ENCODE results near the gene FOXE3. TPM values are rescaled to one million over a fixed set of nuclear protein-coding genes. Genes with fewer than 3 reads are reported as not detected.

The FOXE3 gene
- total RNA-seq = not detected

DNA sequence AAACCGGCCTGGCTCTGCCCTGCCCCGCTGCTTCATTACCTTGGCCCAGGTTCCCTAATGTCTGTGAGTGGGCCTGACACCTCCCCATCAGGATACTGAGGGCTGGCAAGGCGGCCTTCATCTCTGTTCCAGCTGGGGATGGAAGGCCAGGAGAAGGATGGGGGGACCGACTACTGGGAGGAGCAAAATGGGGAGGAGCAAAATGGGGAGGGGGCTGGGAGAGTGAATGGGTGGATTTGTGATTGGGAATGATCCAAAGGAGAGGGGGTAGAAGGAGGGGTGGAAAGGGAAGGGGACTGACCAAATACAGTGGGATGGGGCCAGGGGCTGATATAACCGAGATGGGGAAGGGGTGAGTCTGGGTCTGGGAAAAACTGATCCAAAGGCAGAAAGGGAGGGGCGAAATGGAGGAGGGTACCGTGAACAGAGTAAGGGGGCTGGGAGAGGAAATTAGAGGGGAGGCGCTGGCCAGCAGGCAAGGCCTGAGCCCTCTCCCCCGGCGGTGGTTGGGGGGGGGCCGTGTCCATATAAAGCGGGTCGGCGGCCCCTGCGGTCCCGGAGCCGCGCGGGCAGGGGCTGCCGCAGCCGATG, at the start of gene FOXE3:
Gene FOXE3 (plus strand): TSS at position 558 of the 591 bp plus-strand sequence. CDS start 31 bp downstream, at position 589.
- Histone ChIP-seq H3K4me3 (peak within 1 kb of the TSS in 3 of 4 donors; percentile 33 to 49 (median 33)), H3K27me3 (peaks cover 0 to 74% (median 18%) of the 10 kb centered on the region in 4 donors)

DNA sequence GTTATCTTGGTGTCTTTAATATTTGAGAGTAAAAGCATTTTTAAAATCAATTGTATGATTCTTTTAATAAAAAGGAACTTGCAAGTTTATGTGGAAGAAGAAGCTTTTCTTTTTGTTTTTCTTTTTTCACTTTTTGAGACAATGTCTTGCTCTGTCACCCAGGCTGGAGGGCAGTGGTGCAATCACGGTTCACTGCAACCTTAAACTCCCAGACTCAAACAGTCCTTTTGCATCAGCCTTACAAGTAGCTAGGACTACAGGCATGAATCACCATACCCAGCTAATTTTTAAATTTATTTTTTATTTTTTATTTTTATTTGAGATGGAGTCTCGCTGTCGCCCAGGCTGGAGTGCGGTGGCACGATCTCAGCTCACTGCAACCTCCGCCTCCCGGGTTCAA, 48.4 kb upstream of the FOXE3 start:
- Histone ChIP-seq H3K36me3 (peaks cover 27 to 44% (median 38%) of the 10 kb centered on the region in 4 donors), H3K4me1 (no peaks in the 10 kb centered on the region), H3K9me3 (no peaks in the 10 kb centered on the region), H3K27me3 (no peaks in the 10 kb centered on the region), H3K4me3 (no peak overlapping the region), H3K27ac (replicated peaks in 1 of 4) (no peak overlapping the region)
- no peak for DNase-seq (ENCODE audit: extremely low spot score)
- 95% methylated on average over 7 of the region's 7 CpGs for WGBS
- intact Hi-C loops (cut with DNase I) = no loop called here
- TF ChIP-seq POLR2A (IDR thresholded peaks at IDR 0.05; ENCODE audit: low read depth) = no peak
- TF ChIP-seq EP300 (IDR thresholded peaks at IDR 0.05) = no peak
- TF ChIP-seq POLR2AphosphoS5 (IDR thresholded peaks at IDR 0.05) = no peak
- TF ChIP-seq, protein P1, sequence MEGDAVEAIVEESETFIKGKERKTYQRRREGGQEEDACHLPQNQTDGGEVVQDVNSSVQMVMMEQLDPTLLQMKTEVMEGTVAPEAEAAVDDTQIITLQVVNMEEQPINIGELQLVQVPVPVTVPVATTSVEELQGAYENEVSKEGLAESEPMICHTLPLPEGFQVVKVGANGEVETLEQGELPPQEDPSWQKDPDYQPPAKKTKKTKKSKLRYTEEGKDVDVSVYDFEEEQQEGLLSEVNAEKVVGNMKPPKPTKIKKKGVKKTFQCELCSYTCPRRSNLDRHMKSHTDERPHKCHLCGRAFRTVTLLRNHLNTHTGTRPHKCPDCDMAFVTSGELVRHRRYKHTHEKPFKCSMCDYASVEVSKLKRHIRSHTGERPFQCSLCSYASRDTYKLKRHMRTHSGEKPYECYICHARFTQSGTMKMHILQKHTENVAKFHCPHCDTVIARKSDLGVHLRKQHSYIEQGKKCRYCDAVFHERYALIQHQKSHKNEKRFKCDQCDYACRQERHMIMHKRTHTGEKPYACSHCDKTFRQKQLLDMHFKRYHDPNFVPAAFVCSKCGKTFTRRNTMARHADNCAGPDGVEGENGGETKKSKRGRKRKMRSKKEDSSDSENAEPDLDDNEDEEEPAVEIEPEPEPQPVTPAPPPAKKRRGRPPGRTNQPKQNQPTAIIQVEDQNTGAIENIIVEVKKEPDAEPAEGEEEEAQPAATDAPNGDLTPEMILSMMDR (IDR thresholded peaks at IDR 0.05) = no peak

More for the DNA sequence above, at the start of gene FOXE3:
- TF ChIP-seq EP300 (IDR thresholded peaks at IDR 0.05) = no peak
- no peak for TF ChIP-seq POLR2AphosphoS5 (IDR thresholded peaks at IDR 0.05)
- no peak for TF ChIP-seq POLR2A (IDR thresholded peaks at IDR 0.05; ENCODE audit: low read depth)
- TF ChIP-seq, protein P1 (IDR thresholded peaks at IDR 0.05) = no peak
- Histone ChIP-seq H3K4me1 (peaks cover 0 to 12% (median 3%) of the 10 kb centered on the region in 4 donors), H3K27ac (replicated peaks in 1 of 4) (no peak within 1 kb of the TSS), H3K9me3 (no peaks in the 10 kb centered on the region), H3K36me3 (no peaks in the 10 kb centered on the region)
- intact Hi-C loops (cut with DNase I) = no loop called here
- DNase-seq (ENCODE audit: extremely low spot score) = no peak
- WGBS = 35% methylated on average over 17 of the region's 21 CpGs

DNA sequence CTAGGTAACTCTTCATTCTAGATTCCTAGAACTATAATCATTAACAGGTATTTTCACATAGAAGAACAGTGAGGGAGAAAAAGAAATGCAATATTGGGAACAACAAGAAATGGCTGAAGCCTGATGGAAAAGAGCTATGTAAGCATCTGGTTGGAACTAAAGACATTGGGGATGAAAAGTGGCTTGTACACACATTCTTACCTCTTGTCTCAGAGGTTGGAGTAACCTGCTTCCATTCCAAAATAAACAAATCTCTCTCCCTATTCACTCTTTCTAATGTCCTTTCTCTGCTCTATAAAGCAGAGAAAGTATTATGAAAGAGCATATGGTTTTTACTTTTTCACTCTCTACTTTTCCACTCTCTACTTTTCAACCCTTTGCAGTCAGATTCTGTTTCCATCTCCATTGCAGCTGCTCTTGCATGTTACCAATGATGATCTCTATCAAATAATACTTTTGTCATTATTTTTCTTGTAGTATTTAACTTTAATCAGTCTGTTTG, 45.0 kb upstream of the FOXE3 start:
- Histone ChIP-seq H3K4me3 (no peak overlapping the region), H3K27me3 (no peaks in the 10 kb centered on the region)

DNA sequence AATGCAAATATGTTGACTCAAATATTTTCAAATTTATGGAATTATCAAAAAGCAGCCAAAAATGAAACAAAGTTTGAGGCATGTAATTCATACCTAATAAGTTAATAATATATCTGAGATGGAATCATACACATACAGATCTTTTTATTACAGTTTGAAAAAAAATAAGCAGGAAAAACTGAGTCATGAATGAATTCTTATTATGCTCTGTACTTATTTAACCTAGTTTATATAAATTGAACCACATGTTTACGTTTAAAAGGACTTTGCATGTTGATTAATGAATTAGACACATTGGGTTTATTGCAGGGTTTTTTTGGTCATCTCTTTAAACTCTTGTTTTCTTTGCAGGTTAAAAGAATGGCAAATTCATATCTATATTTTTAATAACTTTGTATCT, 41.6 kb upstream of the FOXE3 start:
- H3K36me3 ChIP-seq = peaks cover 46 to 85% (median 62%) of the 10 kb centered on the region in 4 donors
- TF ChIP-seq EP300 (IDR thresholded peaks at IDR 0.05) = no peak
- TF ChIP-seq, protein P1 (IDR thresholded peaks at IDR 0.05) = no peak
- no peak for TF ChIP-seq POLR2AphosphoS5 (IDR thresholded peaks at IDR 0.05)
- TF ChIP-seq POLR2A (IDR thresholded peaks at IDR 0.05; ENCODE audit: low read depth) = no peak
- WGBS = 74% methylated on average over 1 of the region's 1 CpG

More for the DNA sequence above, 45.0 kb upstream of the FOXE3 start:
- Histone ChIP-seq H3K9me3 (no peaks in the 10 kb centered on the region), H3K36me3 (peaks cover 51 to 78% (median 68%) of the 10 kb centered on the region in 4 donors), H3K27ac (replicated peaks in 1 of 4) (no peak overlapping the region), H3K4me1 (no peaks in the 10 kb centered on the region)
- no peak for DNase-seq (ENCODE audit: extremely low spot score)
- TF ChIP-seq, protein P1 (IDR thresholded peaks at IDR 0.05) = no peak
- TF ChIP-seq EP300 (IDR thresholded peaks at IDR 0.05) (no peak), POLR2AphosphoS5 (IDR thresholded peaks at IDR 0.05) (no peak), POLR2A (IDR thresholded peaks at IDR 0.05; ENCODE audit: low read depth) (no peak)
- intact Hi-C loops (cut with DNase I) = no loop called here

More for the DNA sequence above, 41.6 kb upstream of the FOXE3 start:
- Histone ChIP-seq H3K9me3 (no peaks in the 10 kb centered on the region), H3K27ac (replicated peaks in 1 of 4) (no peak overlapping the region), H3K27me3 (no peaks in the 10 kb centered on the region), H3K4me1 (peaks cover 0 to 15% (median 5%) of the 10 kb centered on the region in 4 donors), H3K4me3 (no peak overlapping the region)
- intact Hi-C loops (cut with DNase I) = no loop called here
- no peak for DNase-seq (ENCODE audit: extremely low spot score)

Data from esophagus muscularis mucosa (tissue), 4 donors.